K562 (cell line): ENCODE results near the gene GSTM2. TPM values are rescaled to one million over a fixed set of nuclear protein-coding genes. Genes with fewer than 3 reads are reported as not detected.
A peak's percentile ranks its signal among the peaks of the same experiment; 100 is the strongest.

Source experiments
- ATAC-seq: fragments of 200-7000 bp; cut with Tn5 transposase; 3 replicates; pipeline ENCODE4 v1.9.1; 2020; ENCODE audit warnings: moderate library complexity
- BruUV-seq: library from RNA; stranded (reverse); fragments of 400-500 nt; replicated peaks from 2 replicates; lab custom pipeline; 2021; lab: Mats Ljungman, UMichigan
- CTCF ChIA-PET: fragments of 300-600 bp; formaldehyde crosslinking; extraction: SDS; loops from one replicate; lab custom pipeline; 2021; ENCODE audit warnings: low intra/inter-chr PET ratio; lab: Yijun Ruan, JAX
- POLR2A ChIA-PET: fragments of 300-600, 350-650 bp; sonication (Branson Sonifier 250); formaldehyde crosslinking; extraction: SDS; loops from one replicate; lab custom pipeline; 2021; ENCODE audit warnings: antibody characterized with exemption, inconsistent platforms; lab: Yijun Ruan, JAX
- DNase-seq, 4 experiments: peaks; one replicate each; pipeline versions ENCODE4 v3.0.0 to v3.0.0-alpha.2; 2011 to 2018; ENCODE audit warnings: low spot score in 3 of 4, mixed read lengths in 3 of 4; ENCODE audit errors: extremely low read depth in 1 of 4
- FAIRE-seq: peaks from 2 replicates; lab custom pipeline; 2011; peaks lifted over from hg19 to GRCh38; lab: Jason Lieb, UNC
- H2AFZ ChIP-seq: 2 replicates; pipeline ENCODE4 v1.6.0; 2011; ENCODE audit warnings: low read depth, low read length, control low read depth, inconsistent platforms
- H3K27ac ChIP-seq: fragments of 200-600 bp; 3 replicates; pipeline ENCODE4 v1.8.0; 2011; ENCODE audit warnings: low read depth, mild to moderate bottlenecking, control low read depth, inconsistent platforms, low read length, moderate library complexity, mixed read lengths; ENCODE audit errors: extremely low read depth
- H3K27me3 ChIP-seq, 2 experiments: fragments of 300-600 bp in 1 of 2; 2 replicates in 1 of 2; 3 replicates in 1 of 2; pipeline versions ENCODE4 v1.6.0 to v1.8.0; 2011; ENCODE audit warnings: inconsistent platforms in 2 of 2, low read length in 2 of 2, mild to moderate bottlenecking in 1 of 2, mixed read lengths in 1 of 2, moderate library complexity in 1 of 2; ENCODE audit not compliant: control insufficient read depth in 2 of 2, insufficient read depth in 2 of 2
- H3K36me3 ChIP-seq: fragments of 300-600 bp; 3 replicates; pipeline ENCODE4 v1.8.0; 2011; ENCODE audit warnings: mild to moderate bottlenecking, low read length, inconsistent platforms; ENCODE audit not compliant: control insufficient read depth, insufficient read depth
- H3K4me1 ChIP-seq, 2 experiments: fragments of 200-600 bp in 1 of 2; replicated peaks in 1 of 2; 2 replicates in 1 of 2; 3 replicates in 1 of 2; pipeline versions ENCODE4 v1.5.1 to v1.8.0; 2011; ENCODE audit warnings: inconsistent platforms in 2 of 2, low read length in 2 of 2, mild to moderate bottlenecking in 1 of 2, mixed read lengths in 1 of 2, moderate library complexity in 1 of 2; ENCODE audit not compliant: control insufficient read depth in 2 of 2, insufficient read depth in 2 of 2
- H3K4me2 ChIP-seq: 2 replicates; pipeline ENCODE4 v1.6.1; 2011; ENCODE audit warnings: low read length, control low read depth, inconsistent platforms, mixed read lengths; ENCODE audit not compliant: insufficient read depth
- H3K4me3 ChIP-seq: fragments of 200-600 bp; sonication (generic), shearing (Covaris generic); 2 replicates; pipeline ENCODE4 v1.5.1; 2016; ENCODE audit warnings: control low read depth, inconsistent platforms
- H3K79me2 ChIP-seq: fragments of 200-600 bp; 3 replicates; pipeline ENCODE4 v1.8.0; 2011; ENCODE audit warnings: low read length, inconsistent platforms; ENCODE audit not compliant: control insufficient read depth, insufficient read depth
- H3K9ac ChIP-seq, 2 experiments: 2 replicates each; pipeline versions ENCODE4 v1.6.0 to v1.6.1; 2011; ENCODE audit warnings: low read depth in 2 of 2, low read length in 2 of 2, control low read depth in 1 of 2, inconsistent platforms in 1 of 2, mild to moderate bottlenecking in 1 of 2, mixed read lengths in 1 of 2; ENCODE audit not compliant: insufficient read depth in 1 of 2
- H3K9me1 ChIP-seq: one replicate; pipeline ENCODE4 v1.6.0; 2011; ENCODE audit warnings: inconsistent platforms, mild to moderate bottlenecking, low read length, moderate library complexity; ENCODE audit not compliant: control insufficient read depth, insufficient read depth
- H3K9me3 ChIP-seq: replicated peaks from 2 replicates; pipeline ENCODE4 v1.5.1; 2011; ENCODE audit warnings: low read depth, low read length, inconsistent platforms; ENCODE audit not compliant: control insufficient read depth, insufficient read depth
- H4K20me1 ChIP-seq: replicated peaks from 2 replicates; pipeline ENCODE4 v1.6.1; 2011; ENCODE audit warnings: low read length, inconsistent platforms, mixed read lengths; ENCODE audit not compliant: control insufficient read depth, insufficient read depth
- ARID1B ChIP-seq: fragments of 450-650 bp; IDR thresholded peaks from 2 replicates; pipeline ENCODE4 v1.6.1; 2016; ENCODE audit warnings: antibody characterized with exemption, mild to moderate bottlenecking, inconsistent platforms
- CBX2 ChIP-seq: fragments of 200-600 bp; sonication (generic); IDR thresholded peaks from one replicate; pipeline ENCODE4 v1.6.1; 2012; ENCODE audit warnings: mild to moderate bottlenecking, low read length, inconsistent platforms; ENCODE audit not compliant: insufficient read depth, poor library complexity, severe bottlenecking
- CHCHD3 ChIP-seq: fragments of 250-450 bp; sonication (Bioruptor Pico); IDR thresholded peaks from 2 replicates; pipeline ENCODE4 v2.1.2; 2022; ENCODE audit warnings: mild to moderate bottlenecking
- DNMT1 ChIP-seq: fragments of 450-650 bp; IDR thresholded peaks from 2 replicates; pipeline ENCODE4 v1.6.1; 2016; ENCODE audit warnings: antibody characterized with exemption, mild to moderate bottlenecking
- KDM1A ChIP-seq, 2 experiments: fragments of 450-650 bp; IDR thresholded peaks; 2 replicates each; pipeline ENCODE4 v1.6.1; 2016; ENCODE audit warnings: mild to moderate bottlenecking in 2 of 2
- MAFG ChIP-seq: fragments of 450-650 bp; conservative IDR thresholded peaks from 2 replicates; pipeline ENCODE4 v1.6.1; 2016; ENCODE audit warnings: missing genetic modification characterization, missing compliant biosample characterization
- MAFK ChIP-seq: IDR thresholded peaks from 2 replicates; pipeline ENCODE4 v1.6.1; 2011; ENCODE audit warnings: low read length, improper control_type of control experiment
- NR2C1 ChIP-seq, 2 experiments: fragments of 450-650 bp; IDR thresholded peaks; 2 replicates each; pipeline ENCODE4 v1.6.1; 2017; ENCODE audit warnings: mild to moderate bottlenecking in 2 of 2, antibody characterized with exemption in 1 of 2, inconsistent platforms in 1 of 2, missing compliant biosample characterization in 1 of 2, missing genetic modification characterization in 1 of 2
- NRF1 ChIP-seq, 2 experiments: fragments of 450-650 bp; IDR thresholded peaks in 1 of 2; conservative IDR thresholded peaks in 1 of 2; 2 replicates each; pipeline ENCODE4 v1.6.1; 2014; ENCODE audit warnings: mild to moderate bottlenecking in 2 of 2
- PCBP2 ChIP-seq: fragments of 200-400 bp; formaldehyde crosslinking; IDR thresholded peaks from 2 replicates; pipeline ENCODE4 v1.6.1; 2018; ENCODE audit warnings: low read length, low read depth, mild to moderate bottlenecking, moderate library complexity; ENCODE audit not compliant: poor library complexity, severe bottlenecking
- SMAD2 ChIP-seq: fragments of 150-350 bp; IDR thresholded peaks from 2 replicates; pipeline ENCODE4 v1.6.1; 2014; ENCODE audit warnings: low read depth, mild to moderate bottlenecking, low read length
- ZNF174 ChIP-seq: fragments of 250-450 bp; sonication (Bioruptor Pico); IDR thresholded peaks from 2 replicates; pipeline ENCODE4 v1.4.0; 2020; ENCODE audit warnings: mild to moderate bottlenecking
- ZNF197 ChIP-seq: fragments of 200-800 bp; sonication (Bioruptor generic); IDR thresholded peaks from 2 replicates; pipeline ENCODE4 v1.6.1; 2016; ENCODE audit warnings: low read depth, missing genetic modification characterization, missing compliant biosample characterization
- ZNF316 ChIP-seq: fragments of 450-650 bp; IDR thresholded peaks from 2 replicates; pipeline ENCODE4 v1.6.1; 2016
- ZNF551 ChIP-seq: fragments of 250-450 bp; sonication (Bioruptor Pico); IDR thresholded peaks from 2 replicates; pipeline ENCODE4 v1.5.0; 2021; ENCODE audit warnings: mild to moderate bottlenecking, moderate library complexity
- ZNF696 ChIP-seq: fragments of 250-450 bp; sonication (Bioruptor Pico); conservative IDR thresholded peaks from 2 replicates; pipeline ENCODE4 v1.4.0; 2020; ENCODE audit warnings: mild to moderate bottlenecking, moderate library complexity
- ZNF79 ChIP-seq: fragments of 250-450 bp; sonication (Bioruptor Pico); IDR thresholded peaks from 2 replicates; pipeline ENCODE4 v1.4.0; 2020; ENCODE audit warnings: low read depth, mild to moderate bottlenecking, moderate library complexity
- WGBS: fragments of 100-300 bp; shearing (Covaris generic); methylation state at CpG from one replicate; pipeline ENCODE4 v1.1.6; 2016; ENCODE audit warnings: low coverage, mixed read lengths; ENCODE audit not compliant: insufficient coverage; ENCODE audit errors: missing lambda C conversion rate; 5-methylcytosine and 5-hydroxymethylcytosine counted together
- in situ Hi-C: fragments of 300-500 bp; cut with MboI; formaldehyde crosslinking; loops from 4 replicates; pipeline ENCODE4 v1.15.0; 2018; ENCODE audit warnings: inconsistent platforms, mixed read lengths
- intact Hi-C: fragments of 100-400 bp; cut with micrococcal nuclease; formaldehyde crosslinking; loops from 2 replicates; pipeline ENCODE4 v1.14.2; 2022
- polyA plus RNA-seq, 8 experiments: library from polyadenylated mRNA; depleted of rRNA in 4 of 8; stranded (reverse) in 5 of 8; unstranded in 3 of 8; fragments of >200 nt; fragmentation: Nextera tagmentation in 2 of 8; fragmentation: Illumina TruSeq in 1 of 8; extraction: Ambion mirVana in 2 of 8; extraction: Trizol in 1 of 8; gene quantifications; 2 replicates each; pipeline versions ENCODE4 v1.2.1 to v1.2.3, GENCODE V29; 2011 to 2014; ENCODE audit warnings: inconsistent platforms in 1 of 8, missing spikeins in 1 of 8
- total RNA-seq, 7 experiments: library from RNA; depleted of rRNA in 6 of 7; stranded (reverse); fragments of >200 nt in 6 of 7; fragmentation: Illumina TruSeq in 2 of 7; extraction: Trizol in 2 of 7; gene quantifications; 2 replicates each; pipeline versions ENCODE4 v1.2.1 to v1.2.3, GENCODE V29; 2011 to 2021; ENCODE audit warnings: low replicate concordance in 1 of 7
- TF ChIP-seq, protein P1 (sequence below): sonication (generic); formaldehyde crosslinking; IDR thresholded peaks from 2 replicates; pipeline ENCODE4 v1.8.0; 2022; ENCODE audit warnings: missing genetic modification reagents, mild to moderate bottlenecking, moderate library complexity, borderline replicate concordance
- TF ChIP-seq, protein P2 (sequence below): fragments of 250-450 bp; sonication (Bioruptor Pico); IDR thresholded peaks from 2 replicates; pipeline ENCODE4 v1.8.0; 2022; ENCODE audit warnings: inconsistent platforms
- TF ChIP-seq, protein P3 (sequence below): fragments of 200-400 bp; formaldehyde crosslinking; IDR thresholded peaks from 2 replicates; pipeline ENCODE4 v1.6.1; 2017; ENCODE audit warnings: mild to moderate bottlenecking, low read depth, low read length, moderate library complexity

GSTM2 gene
- total and polyA plus RNA-seq, 9 of the 15 experiments (the other 6 are each of a cell fraction or from before 2014, with no cell fraction given) = 1.6 to 15.1 (median 6.8) TPM

DNA sequence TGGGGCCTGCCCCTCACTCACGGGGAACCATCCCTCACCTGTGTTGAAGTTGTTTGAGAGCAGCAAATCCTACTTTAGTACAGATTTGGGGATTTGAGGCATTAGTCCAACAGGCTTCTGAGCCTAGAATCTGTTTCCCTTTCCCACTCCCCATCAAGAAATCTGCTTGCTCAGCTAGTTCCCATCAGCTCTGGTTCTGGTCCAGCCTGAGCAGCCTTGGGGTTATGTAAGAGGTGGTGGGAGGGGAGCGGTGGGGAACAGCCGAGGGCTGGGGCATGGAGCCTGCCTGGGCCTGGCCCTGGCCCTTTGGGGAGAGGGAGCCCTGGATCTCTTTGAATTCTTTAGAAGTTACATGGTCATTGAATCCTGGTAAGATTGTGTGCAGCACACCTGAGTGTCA, 48.3 kb downstream of the GSTM2 start:
- no peak overlapping the region for H3K4me3 ChIP-seq
- H2AFZ ChIP-seq = no peak overlapping the region
- H3K9ac ChIP-seq = no peak overlapping the region
- 31% methylated on average over 3 of the region's 3 CpGs for WGBS
- no TSS peak for BruUV-seq
- no peak for FAIRE-seq
- H3K9me3 ChIP-seq = no peaks in the 10 kb centered on the region
- H3K9me1 ChIP-seq = no peaks in the 10 kb centered on the region
- intact Hi-C loops = loop anchor here (5.0 kb wide), 1 partner anchor 169 kb away; the partner anchor contains the start of gene GNAI3
- peak in 3 of 4 experiments; percentile 3 for DNase-seq
- no peaks in the 10 kb centered on the region for H4K20me1 ChIP-seq
- no peak for ATAC-seq
- H3K4me1 ChIP-seq = peaks cover 14 to 21% of the 10 kb centered on the region in 2 experiments; a peak in 4 of 5 replicates
- H3K36me3 ChIP-seq = no peaks in the 10 kb centered on the region
- in situ Hi-C loops = loop anchor here (5.0 kb wide), 1 partner anchor 39 kb away; no protein-coding TSS in a partner anchor
- CTCF ChIA-PET = no interaction called here
- no peak overlapping the region for H3K4me2 ChIP-seq
- H3K79me2 ChIP-seq = no peaks in the 10 kb centered on the region
- POLR2A ChIA-PET = interaction anchor here (1.0 kb wide), 1 partner anchor 37 kb away, joined by 3 read pairs; no protein-coding TSS in a partner anchor
- no peak overlapping the region for H3K27ac ChIP-seq
- peaks cover 0 to 6% of the 10 kb centered on the region in 2 experiments; a peak in 2 of 5 replicates for H3K27me3 ChIP-seq
- TF ChIP-seq SMAD2 (no peak), MAFK (peak; percentile 16; the same call in 1 of the 2 replicates), ZNF197 (CRISPR knock-in tag) (no peak), ZNF79 (CRISPR knock-in tag) (no peak), ZNF174 (CRISPR knock-in tag) (no peak), ZNF316 (peak; percentile 71), NR2C1 (IDR thresholded peaks at IDR 0.05) (no peak), NR2C1 (tag; IDR thresholded peaks at IDR 0.05) (no peak), ZNF696 (no peak), CBX2 (no peak), PCBP2 (no peak), CHCHD3 (no peak), ZNF551 (CRISPR knock-in tag) (no peak), ARID1B (no peak), DNMT1 (no peak), NRF1 (conservative IDR thresholded peaks at IDR 0.05 in 1 of 2, IDR thresholded peaks at IDR 0.05 in 1 of 2) (no peak), MAFG (tag) (peak; percentile 12; the same call in 1 of the 2 replicates), KDM1A (IDR thresholded peaks at IDR 0.05) (no peak)
- TF ChIP-seq, protein P1, sequence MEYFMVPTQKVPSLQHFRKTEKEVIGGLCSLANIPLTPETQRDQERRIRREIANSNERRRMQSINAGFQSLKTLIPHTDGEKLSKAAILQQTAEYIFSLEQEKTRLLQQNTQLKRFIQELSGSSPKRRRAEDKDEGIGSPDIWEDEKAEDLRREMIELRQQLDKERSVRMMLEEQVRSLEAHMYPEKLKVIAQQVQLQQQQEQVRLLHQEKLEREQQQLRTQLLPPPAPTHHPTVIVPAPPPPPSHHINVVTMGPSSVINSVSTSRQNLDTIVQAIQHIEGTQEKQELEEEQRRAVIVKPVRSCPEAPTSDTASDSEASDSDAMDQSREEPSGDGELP = no peak
- TF ChIP-seq, protein P2, sequence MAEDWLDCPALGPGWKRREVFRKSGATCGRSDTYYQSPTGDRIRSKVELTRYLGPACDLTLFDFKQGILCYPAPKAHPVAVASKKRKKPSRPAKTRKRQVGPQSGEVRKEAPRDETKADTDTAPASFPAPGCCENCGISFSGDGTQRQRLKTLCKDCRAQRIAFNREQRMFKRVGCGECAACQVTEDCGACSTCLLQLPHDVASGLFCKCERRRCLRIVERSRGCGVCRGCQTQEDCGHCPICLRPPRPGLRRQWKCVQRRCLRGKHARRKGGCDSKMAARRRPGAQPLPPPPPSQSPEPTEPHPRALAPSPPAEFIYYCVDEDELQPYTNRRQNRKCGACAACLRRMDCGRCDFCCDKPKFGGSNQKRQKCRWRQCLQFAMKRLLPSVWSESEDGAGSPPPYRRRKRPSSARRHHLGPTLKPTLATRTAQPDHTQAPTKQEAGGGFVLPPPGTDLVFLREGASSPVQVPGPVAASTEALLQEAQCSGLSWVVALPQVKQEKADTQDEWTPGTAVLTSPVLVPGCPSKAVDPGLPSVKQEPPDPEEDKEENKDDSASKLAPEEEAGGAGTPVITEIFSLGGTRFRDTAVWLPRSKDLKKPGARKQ = no peak
- TF ChIP-seq, protein P3, sequence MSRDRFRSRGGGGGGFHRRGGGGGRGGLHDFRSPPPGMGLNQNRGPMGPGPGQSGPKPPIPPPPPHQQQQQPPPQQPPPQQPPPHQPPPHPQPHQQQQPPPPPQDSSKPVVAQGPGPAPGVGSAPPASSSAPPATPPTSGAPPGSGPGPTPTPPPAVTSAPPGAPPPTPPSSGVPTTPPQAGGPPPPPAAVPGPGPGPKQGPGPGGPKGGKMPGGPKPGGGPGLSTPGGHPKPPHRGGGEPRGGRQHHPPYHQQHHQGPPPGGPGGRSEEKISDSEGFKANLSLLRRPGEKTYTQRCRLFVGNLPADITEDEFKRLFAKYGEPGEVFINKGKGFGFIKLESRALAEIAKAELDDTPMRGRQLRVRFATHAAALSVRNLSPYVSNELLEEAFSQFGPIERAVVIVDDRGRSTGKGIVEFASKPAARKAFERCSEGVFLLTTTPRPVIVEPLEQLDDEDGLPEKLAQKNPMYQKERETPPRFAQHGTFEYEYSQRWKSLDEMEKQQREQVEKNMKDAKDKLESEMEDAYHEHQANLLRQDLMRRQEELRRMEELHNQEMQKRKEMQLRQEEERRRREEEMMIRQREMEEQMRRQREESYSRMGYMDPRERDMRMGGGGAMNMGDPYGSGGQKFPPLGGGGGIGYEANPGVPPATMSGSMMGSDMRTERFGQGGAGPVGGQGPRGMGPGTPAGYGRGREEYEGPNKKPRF = no peak
